Activated CD8-positive, alpha-beta memory T cell treated with anti-CD3 and anti-CD28 coated beads, Interleukin-2, amount 10 ng/mL, durations not matched to agents 7 days and 5 days (primary cell): ENCODE results near the gene PPP1R3E. TPM values are rescaled to one million over a fixed set of nuclear protein-coding genes. Genes with fewer than 3 reads are reported as not detected.
A peak's percentile ranks its signal among the peaks of the same experiment; 100 is the strongest.
"Not testable (repeated sequence)": the region's sequence is repeated elsewhere in the genome, so short reads cannot be mapped to it uniquely, and the experiment has no call there.

Experiments used
- ATAC-seq: fragments of 150-1000 bp; cut with Tn5 transposase; one replicate; pipeline ENCODE4 v1.10.0; 2021; ENCODE audit warnings: moderate library complexity
- CTCF ChIA-PET: fragments of 350-600 bp; sonication (Branson Sonifier 250); formaldehyde crosslinking; loops from one replicate; lab custom pipeline; 2021; ENCODE audit warnings: antibody characterized with exemption; lab: Charles Lee
- DNase-seq: peaks from one replicate; pipeline ENCODE4 v3.0.0-alpha.2; 2020
- H3K27ac Mint-ChIP-seq: one replicate; pipeline ENCODE4 v1.8.0; 2021; ENCODE audit warnings: mild to moderate bottlenecking, mixed read lengths
- H3K27me3 Mint-ChIP-seq: one replicate; pipeline ENCODE4 v1.8.0; 2021; ENCODE audit warnings: mixed read lengths
- H3K36me3 Mint-ChIP-seq: one replicate; pipeline ENCODE4 v1.8.0; 2021; ENCODE audit warnings: mild to moderate bottlenecking, mixed read lengths
- H3K4me1 Mint-ChIP-seq: one replicate; pipeline ENCODE4 v1.8.0; 2021; ENCODE audit warnings: mixed read lengths
- H3K4me3 Mint-ChIP-seq: one replicate; pipeline ENCODE4 v1.8.0; 2021; ENCODE audit warnings: mild to moderate bottlenecking, moderate library complexity, mixed read lengths
- H3K9me3 Mint-ChIP-seq: one replicate; pipeline ENCODE4 v1.8.0; 2022; ENCODE audit warnings: low read depth, mixed read lengths
- total RNA-seq, 2 experiments: library from RNA; stranded (reverse); gene quantifications; one replicate each; pipeline ENCODE4 v1.2.3, GENCODE V29; 2021

The PPP1R3E gene
- total RNA-seq, 2 experiments from 2014 or later: 22.0 to 27.4 TPM

DNA sequence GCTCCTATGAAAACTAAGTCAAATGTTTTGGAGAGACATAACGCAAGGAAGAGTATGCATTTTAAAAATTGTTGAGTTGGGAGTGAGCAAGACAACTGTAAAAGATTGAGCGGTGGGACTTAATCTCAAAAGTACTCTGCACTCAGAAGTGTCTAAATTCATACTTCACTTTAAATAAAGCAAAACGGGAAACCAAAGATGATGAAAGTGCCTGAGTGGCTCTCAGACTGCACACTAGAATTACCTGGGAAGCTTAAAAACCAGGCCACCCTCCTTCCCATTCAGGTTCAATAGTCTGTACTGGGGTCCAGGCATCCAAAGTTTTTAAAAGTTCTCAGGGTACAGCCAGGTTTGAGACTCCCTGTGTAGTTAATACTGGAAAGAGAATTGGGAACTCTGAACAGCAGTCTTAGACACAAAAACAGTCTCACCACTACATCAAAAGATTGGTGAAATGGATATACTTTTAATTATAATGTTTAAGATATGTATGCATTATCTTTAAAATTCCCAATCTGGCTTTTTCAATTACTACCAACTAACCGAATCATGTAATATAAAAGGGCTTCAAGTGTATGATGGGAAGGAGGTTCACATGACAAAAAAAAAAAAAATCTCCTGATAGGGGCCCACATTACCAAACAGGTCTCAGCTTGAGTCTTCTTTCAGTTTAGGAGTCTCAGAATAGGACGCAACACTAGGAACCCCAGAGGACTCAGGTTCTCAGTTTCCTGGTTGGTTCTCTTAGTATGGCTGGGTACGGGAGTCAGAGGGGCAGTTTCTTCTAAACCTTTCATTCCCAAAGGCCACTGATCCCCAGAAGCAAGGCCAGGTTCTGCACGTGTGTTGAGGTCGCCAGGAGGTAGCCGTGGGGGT is 17.8 kb downstream of the PPP1R3E start:
- CTCF ChIA-PET: interaction anchor here (0.8 to 4.2 kb wide), 4 partner anchors 17 to 208 kb away, joined by 3 to 26 read pairs (median 10); partner anchors contain the start of gene PPP1R3E
- Mint-ChIP-seq H3K4me3 (peak overlapping the region; percentile 86), H3K27ac (peak overlapping the region; percentile 88), H3K9me3 (no peaks in the 10 kb centered on the region), H3K4me1 (peaks cover 19% of the 10 kb centered on the region), H3K36me3 (peaks cover 2% of the 10 kb centered on the region), H3K27me3 (no peaks in the 10 kb centered on the region)
- DNase-seq (no peak), ATAC-seq (no peak)

DNA sequence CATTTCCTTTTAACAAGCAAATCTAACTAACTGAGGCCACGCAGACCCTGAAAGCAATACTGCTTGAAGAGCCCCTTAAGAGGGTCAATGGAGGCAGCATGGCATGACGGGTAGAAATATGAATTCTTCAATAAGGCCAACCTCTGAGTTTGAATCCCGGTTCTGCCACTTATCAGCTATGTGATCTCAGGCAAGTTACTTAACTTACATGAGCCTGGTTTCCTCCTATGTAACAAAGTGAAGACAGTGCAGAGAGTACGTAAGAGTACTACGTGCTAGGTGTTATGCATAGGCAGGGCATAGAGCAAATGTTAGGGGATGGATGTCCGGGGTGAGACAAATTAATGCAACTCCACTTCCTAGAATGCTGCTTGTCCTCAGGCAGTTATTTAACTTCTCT is 21.4 kb downstream of the PPP1R3E start:
- Mint-ChIP-seq H3K27ac (no peak overlapping the region), H3K4me1 (peaks cover 11% of the 10 kb centered on the region)
- CTCF ChIA-PET: interaction anchor here (1.3 to 4.2 kb wide), 2 partner anchors 19 to 160 kb away, joined by 4 to 12 read pairs; no protein-coding TSS in a partner anchor

DNA sequence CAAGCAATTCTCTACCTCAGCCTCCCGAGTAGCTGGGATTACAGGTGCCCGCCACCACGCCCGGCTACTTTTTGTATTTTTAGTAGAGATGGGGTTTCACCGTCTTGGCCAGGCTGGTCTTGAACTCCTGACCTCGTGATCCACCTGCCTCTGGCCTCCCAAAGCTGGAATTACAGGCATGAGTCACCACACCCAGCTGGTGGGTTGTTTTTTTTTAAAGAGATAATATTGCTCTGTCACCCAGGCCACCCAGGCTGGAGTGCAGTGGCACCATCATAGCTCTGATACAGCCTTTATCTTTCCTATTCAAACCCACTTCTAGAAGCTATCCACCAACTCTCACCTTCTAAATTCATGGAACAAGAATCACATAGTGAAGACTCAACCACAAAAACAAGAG is 24.7 kb downstream of the PPP1R3E start:
- not testable (repeated sequence) for H3K36me3 Mint-ChIP-seq

More for the DNA sequence above, 21.4 kb downstream of the PPP1R3E start:
- no peak for ATAC-seq
- no peak overlapping the region for H3K4me3 Mint-ChIP-seq
- no peaks in the 10 kb centered on the region for H3K27me3 Mint-ChIP-seq
- peaks cover 3% of the 10 kb centered on the region for H3K36me3 Mint-ChIP-seq
- H3K9me3 Mint-ChIP-seq: no peaks in the 10 kb centered on the region
- DNase-seq: no peak

DNA sequence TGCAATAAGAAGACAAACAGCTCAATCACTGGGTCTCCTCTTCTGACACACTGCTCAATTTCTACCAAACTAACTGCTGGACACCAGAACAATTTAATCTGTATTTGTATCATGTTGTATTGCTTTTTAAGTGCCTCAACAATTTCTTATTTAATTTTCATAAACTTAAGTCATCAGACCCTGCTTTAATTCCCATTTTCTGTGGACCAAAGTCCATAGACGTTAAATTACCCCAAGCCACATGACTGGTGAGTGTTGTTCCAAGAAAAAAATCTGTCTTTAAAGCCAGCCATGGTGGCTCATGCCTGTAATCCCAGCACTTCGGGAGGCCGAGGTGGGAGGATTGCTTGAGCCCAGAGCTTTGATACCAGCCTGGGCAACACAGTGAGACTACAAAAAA is 25.5 kb downstream of the PPP1R3E start:
- Mint-ChIP-seq H3K9me3 (no peaks in the 10 kb centered on the region), H3K36me3 (peaks cover 1% of the 10 kb centered on the region), H3K4me3 (no peak overlapping the region), H3K4me1 (no peaks in the 10 kb centered on the region), H3K27me3 (no peaks in the 10 kb centered on the region), H3K27ac (no peak overlapping the region)
- ATAC-seq (no peak), DNase-seq (no peak)
- CTCF ChIA-PET: interaction anchor here (1.0 to 1.8 kb wide), 3 partner anchors 12 to 157 kb away, joined by 3 to 6 read pairs (median 3); no protein-coding TSS in a partner anchor

More for the DNA sequence above, 24.7 kb downstream of the PPP1R3E start:
- ATAC-seq, H3K27ac Mint-ChIP-seq, H3K27me3 Mint-ChIP-seq, H3K9me3 Mint-ChIP-seq, DNase-seq, H3K4me3 Mint-ChIP-seq, H3K4me1 Mint-ChIP-seq: not testable (repeated sequence)
- CTCF ChIA-PET: interaction anchor here (1.0 to 1.8 kb wide), 2 partner anchors 157 kb away, joined by 4 to 6 read pairs; no protein-coding TSS in a partner anchor

DNA sequence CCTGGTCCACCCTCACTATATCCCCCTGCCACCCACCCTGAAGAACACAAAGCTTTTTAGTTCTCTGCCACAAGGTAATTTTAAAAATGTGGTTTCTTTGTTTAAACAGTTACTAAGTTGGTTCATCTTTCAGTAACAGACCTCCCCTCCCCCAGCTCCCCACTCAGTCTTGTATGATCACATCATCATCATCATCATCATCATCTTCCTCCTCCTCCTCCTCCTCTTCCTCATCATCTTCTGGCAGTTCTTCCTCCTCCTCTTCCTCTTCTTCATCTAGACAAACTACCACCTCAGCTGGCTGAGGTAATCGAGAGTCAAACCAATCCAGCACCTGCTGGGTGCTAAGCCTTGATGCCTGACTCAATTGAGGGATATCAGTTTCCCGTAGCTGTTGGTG is 27.2 kb downstream of the PPP1R3E start:
- Mint-ChIP-seq H3K4me1 (no peaks in the 10 kb centered on the region), H3K9me3 (no peaks in the 10 kb centered on the region), H3K27ac (no peak overlapping the region), H3K27me3 (no peaks in the 10 kb centered on the region), H3K36me3 (peaks cover 1% of the 10 kb centered on the region), H3K4me3 (no peak overlapping the region)
- DNase-seq (no peak), ATAC-seq (no peak)
- CTCF ChIA-PET: interaction anchor here (1.1 to 1.8 kb wide), 2 partner anchors 155 to 207 kb away, joined by 3 to 5 read pairs; no protein-coding TSS in a partner anchor

DNA sequence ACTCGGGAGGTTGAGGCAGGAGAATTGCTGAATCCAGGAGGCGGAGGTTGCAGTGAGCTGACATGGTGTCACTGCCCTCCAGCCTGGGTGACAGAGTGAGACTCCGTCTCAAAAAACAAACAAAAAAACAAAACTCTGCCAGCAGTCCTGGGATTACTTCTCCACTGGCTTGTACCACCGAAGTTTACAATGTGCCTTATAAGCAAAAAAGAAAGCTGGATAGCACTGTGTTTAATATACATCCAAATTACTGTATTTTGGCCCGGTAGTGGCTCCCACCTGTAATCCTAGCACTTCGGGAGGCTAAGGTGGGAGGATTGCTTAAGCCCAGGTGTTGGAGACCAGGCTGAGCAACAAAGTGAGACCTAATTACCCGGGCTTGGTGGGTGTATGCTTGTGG is 33.5 kb downstream of the PPP1R3E start:
- H3K9me3 Mint-ChIP-seq: no peaks in the 10 kb centered on the region
- no peak overlapping the region for H3K27ac Mint-ChIP-seq
- H3K36me3 Mint-ChIP-seq: no peaks in the 10 kb centered on the region
- H3K4me1 Mint-ChIP-seq: no peaks in the 10 kb centered on the region
- peaks cover 20% of the 10 kb centered on the region for H3K27me3 Mint-ChIP-seq
- CTCF ChIA-PET: interaction anchor here (1.5 kb wide), 1 partner anchor 111 kb away, joined by 5 read pairs; no protein-coding TSS in a partner anchor
- H3K4me3 Mint-ChIP-seq: no peak overlapping the region
- no peak for DNase-seq
- no peak for ATAC-seq

- CTCF ChIA-PET: interaction anchor here (0.9 to 1.7 kb wide), 2 partner anchors 119 to 140 kb away, joined by 3 to 7 read pairs; no protein-coding TSS in a partner anchor
- ATAC-seq, DNase-seq: not testable (repeated sequence)
These were observed 41.8 kb downstream of the PPP1R3E start for GRCh38 chr14:23260849-23261248.

GRCh38 chr14:23259426-23259825 is 43.2 kb downstream of the PPP1R3E start:
- Mint-ChIP-seq H3K27me3 (peaks cover 60% of the 10 kb centered on the region), H3K36me3 (no peaks in the 10 kb centered on the region), H3K9me3 (no peaks in the 10 kb centered on the region), H3K27ac (no peak overlapping the region), H3K4me1 (no peaks in the 10 kb centered on the region), H3K4me3 (no peak overlapping the region)
- DNase-seq (no peak), ATAC-seq (no peak)
- CTCF ChIA-PET: interaction anchor here (1.3 to 1.7 kb wide), 2 partner anchors 14 to 139 kb away, joined by 3 to 7 read pairs; no protein-coding TSS in a partner anchor

More at GRCh38 chr14:23260849-23261248, 41.8 kb downstream of the PPP1R3E start:
- not testable (repeated sequence) for H3K4me3 Mint-ChIP-seq, H3K9me3 Mint-ChIP-seq, H3K4me1 Mint-ChIP-seq, H3K36me3 Mint-ChIP-seq, H3K27ac Mint-ChIP-seq
- peaks cover 64% of the 10 kb centered on the region for H3K27me3 Mint-ChIP-seq

- no peak for ATAC-seq
- H3K27ac Mint-ChIP-seq: no peak overlapping the region
- peaks cover 57% of the 10 kb centered on the region for H3K27me3 Mint-ChIP-seq
- no peaks in the 10 kb centered on the region for H3K4me1 Mint-ChIP-seq
- H3K36me3 Mint-ChIP-seq: no peaks in the 10 kb centered on the region
- H3K9me3 Mint-ChIP-seq: no peaks in the 10 kb centered on the region
- DNase-seq: no peak
- H3K4me3 Mint-ChIP-seq: no peak overlapping the region
- CTCF ChIA-PET: no interaction called here
These were observed 44.4 kb downstream of the PPP1R3E start for GRCh38 chr14:23258256-23258655.

GRCh38 chr14:23252420-23253333 is 50.0 kb downstream of the PPP1R3E start:
- H3K27me3 Mint-ChIP-seq: peaks cover 41% of the 10 kb centered on the region
- ATAC-seq (no peak), DNase-seq (no peak)
- no peaks in the 10 kb centered on the region for H3K36me3 Mint-ChIP-seq
- H3K9me3 Mint-ChIP-seq: no peaks in the 10 kb centered on the region
- H3K4me1 Mint-ChIP-seq: no peaks in the 10 kb centered on the region
- no peak overlapping the region for H3K4me3 Mint-ChIP-seq
- no peak overlapping the region for H3K27ac Mint-ChIP-seq
- CTCF ChIA-PET: no interaction called here

- no peak overlapping the region for H3K4me3 Mint-ChIP-seq
- no peaks in the 10 kb centered on the region for H3K4me1 Mint-ChIP-seq
- H3K27ac Mint-ChIP-seq: no peak overlapping the region
- H3K27me3 Mint-ChIP-seq: peaks cover 43% of the 10 kb centered on the region
- no peak for DNase-seq
- H3K36me3 Mint-ChIP-seq: no peaks in the 10 kb centered on the region
- CTCF ChIA-PET: no interaction called here
- no peak for ATAC-seq
- H3K9me3 Mint-ChIP-seq: no peaks in the 10 kb centered on the region
These were observed 50.7 kb downstream of the PPP1R3E start for GRCh38 chr14:23252006-23252405.

- DNase-seq (no peak), ATAC-seq (no peak)
- Mint-ChIP-seq H3K4me1 (no peaks in the 10 kb centered on the region), H3K4me3 (no peak overlapping the region), H3K36me3 (no peaks in the 10 kb centered on the region), H3K9me3 (no peaks in the 10 kb centered on the region), H3K27ac (no peak overlapping the region), H3K27me3 (peaks cover 39% of the 10 kb centered on the region)
- CTCF ChIA-PET: no interaction called here
These were observed 52.8 kb downstream of the PPP1R3E start for GRCh38 chr14:23249824-23250223.

DNA sequence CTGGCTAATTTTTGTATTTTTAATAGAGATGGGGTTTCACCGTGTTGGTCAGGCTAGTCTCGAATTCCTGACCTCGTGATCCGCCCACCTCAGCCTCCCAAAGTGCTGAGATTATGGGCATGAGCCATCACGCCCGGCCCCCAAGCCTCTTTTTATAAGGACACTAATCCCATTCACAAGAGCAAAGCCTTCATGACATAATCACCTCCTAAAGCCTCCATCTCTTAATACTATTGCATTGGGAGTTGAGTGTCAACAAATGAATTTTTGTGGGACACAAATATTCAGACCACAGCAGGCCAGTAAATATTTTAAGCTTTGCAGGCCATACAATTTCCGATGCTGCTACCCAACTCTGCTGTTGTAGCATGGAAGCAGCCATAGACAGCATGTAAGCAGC is 54.1 kb downstream of the PPP1R3E start:
- Mint-ChIP-seq H3K4me3 (no peak overlapping the region), H3K27ac (no peak overlapping the region), H3K9me3 (no peaks in the 10 kb centered on the region), H3K27me3 (peaks cover 35% of the 10 kb centered on the region), H3K4me1 (no peaks in the 10 kb centered on the region), H3K36me3 (no peaks in the 10 kb centered on the region)
- DNase-seq: no peak
- CTCF ChIA-PET: interaction anchor here (1.3 kb wide), 1 partner anchor 127 kb away, joined by 3 read pairs; no protein-coding TSS in a partner anchor
- no peak for ATAC-seq
